Epidermal melanocyte (primary cell): ENCODE data around the gene SGIP1.

Source experiments
- DNase-seq: peaks from one replicate; pipeline ENCODE4 v3.0.0; 2011; ENCODE audit warnings: low spot score; ENCODE audit not compliant: insufficient read length

Gene SGIP1

DNA sequence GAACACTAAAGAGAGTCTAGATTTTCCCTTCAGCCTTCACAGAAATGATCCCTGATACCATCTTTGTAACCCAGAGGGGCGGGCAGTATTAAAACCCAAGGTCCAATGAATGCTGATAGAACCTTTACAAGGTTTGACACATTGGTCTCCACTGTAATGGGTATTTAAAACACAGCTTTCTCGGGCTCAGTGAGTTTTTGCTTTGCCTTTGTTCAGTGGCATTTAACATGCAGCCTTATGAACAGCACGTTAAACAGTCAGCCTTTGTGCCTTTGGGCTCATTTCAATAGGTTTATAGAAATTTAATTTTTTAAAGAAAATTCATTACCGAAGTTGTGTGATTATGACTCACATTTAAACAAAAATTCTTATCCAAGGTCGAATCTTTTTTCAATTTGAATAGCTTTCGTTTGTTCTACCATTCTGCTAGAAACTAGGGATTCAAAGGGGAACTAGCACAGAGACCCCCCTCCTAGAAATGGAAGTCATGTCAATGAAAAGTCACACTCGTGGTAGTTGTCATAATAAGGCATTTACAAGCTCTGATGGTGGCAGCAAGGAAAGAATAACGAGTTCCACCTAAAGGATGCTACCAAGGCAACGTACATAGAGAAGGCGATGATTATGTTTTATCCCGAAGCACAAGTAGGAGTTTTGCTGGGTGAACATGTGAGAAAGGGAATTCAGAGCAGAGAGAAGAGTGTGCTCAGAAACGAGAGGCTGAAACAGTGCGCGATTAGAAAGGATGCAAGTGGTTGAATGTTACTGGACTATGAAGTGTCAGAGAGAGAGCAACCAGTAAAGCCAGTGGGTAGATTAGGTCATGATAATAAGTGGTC, 66.2 kb downstream of the SGIP1 start:
- DNase-seq: no peak

- DNase-seq: no peak
These were observed 71.6 kb downstream of the SGIP1 start for GRCh38 chr1:66605419-66605997.

DNA sequence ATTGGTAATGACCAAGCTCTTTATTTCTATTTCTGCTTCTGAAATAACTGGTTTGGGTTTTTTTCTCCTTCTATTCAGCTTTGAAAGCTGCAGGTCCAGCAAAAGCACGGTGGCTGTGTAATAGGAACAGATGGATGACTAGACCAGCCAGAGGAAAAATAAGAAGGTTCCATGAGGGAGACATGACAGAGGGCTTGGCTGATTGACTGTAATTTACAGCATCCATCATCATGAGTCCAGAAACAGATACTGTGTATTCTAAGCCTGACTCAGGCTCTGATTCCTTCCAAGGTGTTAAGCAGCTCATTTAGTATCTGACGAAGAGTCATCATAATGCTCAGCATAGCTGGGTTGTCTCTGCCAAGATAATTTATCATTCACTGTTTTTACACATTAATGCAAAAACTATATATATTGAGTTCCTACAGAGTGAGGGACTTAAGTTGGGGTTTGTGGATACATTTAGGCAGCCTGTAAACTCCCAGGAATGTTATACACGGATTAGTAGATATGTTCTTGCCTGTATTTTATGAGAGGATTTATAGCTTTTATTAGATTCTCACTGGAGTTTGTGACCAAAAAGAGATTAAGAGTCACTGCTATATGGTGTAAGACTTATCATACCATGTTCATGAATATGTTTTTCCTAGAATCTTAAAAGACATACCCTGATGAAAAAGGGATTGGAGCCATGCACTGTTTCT, 72.6 kb downstream of the SGIP1 start:
- DNase-seq: no peak

- no peak for DNase-seq
These were observed 73.5 kb downstream of the SGIP1 start for GRCh38 chr1:66607458-66607857.

GRCh38 chr1:66613187-66613586, 79.2 kb downstream of the SGIP1 start:
- DNase-seq: no peak

- no peak for DNase-seq
These were observed 83.6 kb downstream of the SGIP1 start for GRCh38 chr1:66617362-66618184.

DNA sequence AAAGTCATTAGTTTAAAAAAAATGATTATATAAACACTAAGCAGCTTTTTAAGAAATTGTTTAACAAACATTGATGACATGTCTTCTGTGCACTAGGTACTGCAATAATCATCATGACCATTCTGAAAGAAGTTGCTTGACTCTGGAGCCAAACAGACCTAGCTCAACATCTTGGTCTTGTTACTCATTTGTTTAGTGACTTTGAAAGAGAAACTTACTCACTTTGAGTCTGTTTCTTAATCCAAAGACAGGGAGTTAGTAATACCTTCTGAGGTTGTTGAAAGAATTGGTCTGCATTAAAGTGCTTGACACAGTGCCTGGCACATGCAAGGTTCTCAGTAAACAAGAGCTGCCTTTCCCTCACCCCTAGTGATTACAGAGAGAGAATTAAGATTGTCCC, 84.4 kb downstream of the SGIP1 start:
- DNase-seq: no peak

DNA sequence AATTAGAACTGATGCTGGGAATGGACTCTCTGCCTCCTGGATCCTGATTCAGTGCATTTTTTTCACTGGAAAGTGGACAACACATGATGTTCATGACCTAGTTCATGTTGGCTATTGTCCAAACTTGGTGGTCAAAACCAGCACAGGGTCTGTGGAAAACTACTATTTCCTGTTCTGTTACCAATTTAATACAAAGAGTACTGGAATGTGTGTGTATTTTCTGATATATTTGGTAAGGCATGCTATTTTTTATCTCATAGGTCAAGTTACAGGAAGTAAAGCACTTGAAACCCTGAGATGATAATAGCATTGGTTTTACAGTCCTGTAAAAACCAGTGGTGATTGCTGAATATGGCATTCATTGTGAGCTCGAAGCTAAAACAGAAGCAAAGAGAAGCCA, 89.9 kb downstream of the SGIP1 start:
- no peak for DNase-seq

DNA sequence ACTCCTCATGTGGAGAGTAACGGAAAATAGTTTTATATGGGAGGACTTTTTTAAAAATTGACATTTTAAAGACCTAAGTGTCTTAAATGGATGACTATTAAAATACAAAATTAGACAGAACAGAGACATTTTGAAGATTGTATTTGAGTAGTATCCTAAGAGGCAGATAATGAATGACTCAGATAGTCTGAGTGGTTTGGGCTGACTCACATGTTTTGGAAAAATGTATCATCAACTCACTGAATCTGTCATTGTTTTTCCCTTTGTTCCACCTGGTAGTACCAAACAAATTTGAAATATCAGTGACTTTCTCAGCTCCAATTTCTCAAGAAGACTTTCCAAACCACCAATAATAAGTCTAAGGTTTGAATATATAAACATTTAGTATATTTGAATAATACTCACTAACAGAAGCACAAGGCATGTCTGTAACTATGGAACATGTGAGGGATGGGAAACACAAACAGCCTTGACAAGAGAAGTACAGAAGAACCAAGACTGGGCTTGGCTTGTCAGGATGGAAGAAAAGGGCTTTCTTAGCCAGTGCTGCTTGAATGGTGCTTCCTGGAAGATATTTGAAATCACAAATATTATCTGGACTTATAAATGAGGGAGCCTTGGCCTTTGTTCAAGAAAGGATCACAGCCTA, 90.6 kb downstream of the SGIP1 start:
- DNase-seq: no peak

GRCh38 chr1:66626261-66626660, 92.3 kb downstream of the SGIP1 start:
- no peak for DNase-seq

GRCh38 chr1:66628926-66629325, 95.0 kb downstream of the SGIP1 start:
- DNase-seq: no peak

- DNase-seq: no peak
These were observed 99.2 kb downstream of the SGIP1 start for GRCh38 chr1:66633159-66633558.

DNA sequence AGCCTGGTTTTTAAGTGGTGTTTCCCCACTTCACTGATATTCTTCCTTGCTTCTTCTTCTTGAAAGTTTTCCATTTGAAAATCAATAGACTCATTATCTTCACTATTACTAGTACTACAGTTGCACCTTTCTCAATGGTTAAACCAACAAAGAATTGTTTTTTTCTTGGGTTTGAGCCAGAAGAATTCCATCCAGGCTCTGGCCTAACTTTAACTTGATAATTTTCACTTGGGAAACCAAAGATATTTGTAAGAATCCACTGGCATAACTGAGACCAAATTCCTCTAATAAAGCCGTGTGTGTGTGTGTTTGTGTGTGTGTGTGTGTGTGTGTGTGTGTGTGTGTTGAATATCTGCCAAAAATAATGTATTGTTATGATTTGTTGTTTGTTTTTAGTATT, 103.2 kb downstream of the SGIP1 start:
- DNase-seq: no peak

- DNase-seq: no peak
These were observed 108.0 kb downstream of the SGIP1 start for GRCh38 chr1:66641891-66642473.

DNA sequence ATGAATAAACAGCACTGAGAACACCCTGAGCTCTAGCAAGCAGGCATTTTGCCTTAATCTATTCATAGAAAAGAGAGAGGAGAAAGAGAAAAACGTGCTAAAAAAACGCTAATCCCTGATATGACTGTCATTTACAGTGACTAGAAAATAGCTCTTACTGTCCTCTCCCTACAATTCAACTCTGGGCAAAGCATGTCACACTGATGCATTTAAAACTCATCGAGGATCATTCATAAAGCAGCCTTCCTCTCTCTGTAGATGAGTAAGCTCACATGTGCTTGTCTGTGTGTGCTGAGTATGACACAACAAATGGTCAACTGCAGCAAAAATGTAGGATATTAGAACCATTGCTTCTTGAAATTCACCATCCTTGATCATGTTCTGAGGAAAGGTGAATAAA, 109.0 kb downstream of the SGIP1 start:
- no peak for DNase-seq

GRCh38 chr1:66644331-66644730, 110.4 kb downstream of the SGIP1 start:
- peak; percentile 23 for DNase-seq

- no peak for DNase-seq
These were observed 115.1 kb downstream of the SGIP1 start for GRCh38 chr1:66648901-66649595.

- DNase-seq: no peak
These were observed 118.6 kb downstream of the SGIP1 start for GRCh38 chr1:66652556-66652955.

- no peak for DNase-seq
These were observed 120.7 kb downstream of the SGIP1 start for GRCh38 chr1:66654643-66655042.

DNA sequence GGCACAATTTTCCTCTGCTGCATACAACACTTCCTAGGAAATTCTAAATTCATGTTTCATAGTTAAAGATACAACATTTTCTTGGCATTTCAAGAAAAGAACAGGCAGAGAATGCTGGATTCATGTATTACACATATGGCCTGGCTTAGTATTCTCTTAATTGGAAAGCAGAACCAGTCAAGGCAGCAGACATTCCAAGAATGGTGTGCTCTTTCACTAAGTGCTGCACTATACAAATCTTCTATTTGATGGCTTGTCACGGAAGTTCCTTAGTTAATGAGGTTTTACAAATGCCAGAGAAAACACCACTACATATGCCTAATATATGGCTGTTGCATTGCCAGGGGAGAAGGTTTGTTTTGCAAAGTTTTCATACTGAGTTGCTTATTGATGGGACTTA, 137.5 kb downstream of the SGIP1 start:
- no peak for DNase-seq
